GOT3 (cell line): ENCODE results near the gene HEATR1.

Experiments
- DNase-seq: peaks from one replicate; lab custom pipeline; 2025; ENCODE audit warnings: mixed read lengths; lab: John Stamatoyannopoulos, UW

Gene HEATR1

GRCh38 chr1:236541710-236542109 is 62.6 kb downstream of the HEATR1 start:
- DNase-seq: no peak

- no peak for DNase-seq
These were observed 63.4 kb downstream of the HEATR1 start for GRCh38 chr1:236540813-236541465.

- no peak for DNase-seq
These were observed 67.8 kb downstream of the HEATR1 start for GRCh38 chr1:236536540-236536939.

GRCh38 chr1:236535662-236536161 is 68.6 kb downstream of the HEATR1 start:
- DNase-seq: no peak

- no peak for DNase-seq
These were observed 69.1 kb downstream of the HEATR1 start for GRCh38 chr1:236535190-236535589.

- DNase-seq: peak; percentile 30
These were observed 70.1 kb downstream of the HEATR1 start for GRCh38 chr1:236534151-236534651.

GRCh38 chr1:236532850-236533249 is 71.5 kb downstream of the HEATR1 start:
- DNase-seq: no peak

- DNase-seq: no peak
These were observed 73.4 kb downstream of the HEATR1 start for GRCh38 chr1:236530959-236531358.

GRCh38 chr1:236530286-236530685 is 74.0 kb downstream of the HEATR1 start:
- DNase-seq: no peak

GRCh38 chr1:236526079-236526478 is 78.2 kb downstream of the HEATR1 start:
- DNase-seq: no peak

GRCh38 chr1:236524895-236525184 is 79.5 kb downstream of the HEATR1 start:
- DNase-seq: no peak

- no peak for DNase-seq
These were observed 80.0 kb downstream of the HEATR1 start for GRCh38 chr1:236524142-236524894.

GRCh38 chr1:236523704-236524141 is 80.6 kb downstream of the HEATR1 start, which contains the start of gene LGALS8:
LGALS8 (plus strand) TSS chr1:236523982; CDS start chr1:236526071, 2,089 bp downstream.
- peak; percentile 43 for DNase-seq

GRCh38 chr1:236522937-236523703 is 81.2 kb downstream of the HEATR1 start:
- DNase-seq: no peak

GRCh38 chr1:236520445-236521005 is 83.8 kb downstream of the HEATR1 start:
- DNase-seq: no peak

- DNase-seq: no peak
These were observed 86.0 kb downstream of the HEATR1 start for GRCh38 chr1:236518322-236518721.

- DNase-seq: no peak
These were observed 87.2 kb downstream of the HEATR1 start for GRCh38 chr1:236516929-236517704.

- DNase-seq: no peak
These were observed 88.8 kb downstream of the HEATR1 start for GRCh38 chr1:236515443-236515958.

GRCh38 chr1:236514703-236515442 is 89.4 kb downstream of the HEATR1 start:
- no peak for DNase-seq

- no peak for DNase-seq
These were observed 92.4 kb downstream of the HEATR1 start for GRCh38 chr1:236511735-236512418.
